GM12892 (cell line): Measurements from ENCODE around the gene COPB2.

Experiments used
- POLR2A ChIP-seq: IDR thresholded peaks from 2 replicates; pipeline ENCODE4 v1.6.1; 2011; ENCODE audit warnings: low read depth, low read length, control low read depth
- TAF1 ChIP-seq: IDR thresholded peaks from 2 replicates; pipeline ENCODE4 v1.6.1; 2011; ENCODE audit warnings: low read depth, mild to moderate bottlenecking, control low read depth, low read length, borderline replicate concordance

- TF ChIP-seq POLR2A: no peak
- TF ChIP-seq TAF1: no peak
These were observed 43.6 kb upstream of the COPB2 start for GRCh38 chr3:139433089-139433488.
